ENCODE measurements around the gene PLD1.

GRCh38 chr3:171755656-171756055 is 54.6 kb downstream of the PLD1 start:
- no peak for TF ChIP-seq POLR2A (IDR thresholded peaks at IDR 0.05)
- TF ChIP-seq, protein P1, sequence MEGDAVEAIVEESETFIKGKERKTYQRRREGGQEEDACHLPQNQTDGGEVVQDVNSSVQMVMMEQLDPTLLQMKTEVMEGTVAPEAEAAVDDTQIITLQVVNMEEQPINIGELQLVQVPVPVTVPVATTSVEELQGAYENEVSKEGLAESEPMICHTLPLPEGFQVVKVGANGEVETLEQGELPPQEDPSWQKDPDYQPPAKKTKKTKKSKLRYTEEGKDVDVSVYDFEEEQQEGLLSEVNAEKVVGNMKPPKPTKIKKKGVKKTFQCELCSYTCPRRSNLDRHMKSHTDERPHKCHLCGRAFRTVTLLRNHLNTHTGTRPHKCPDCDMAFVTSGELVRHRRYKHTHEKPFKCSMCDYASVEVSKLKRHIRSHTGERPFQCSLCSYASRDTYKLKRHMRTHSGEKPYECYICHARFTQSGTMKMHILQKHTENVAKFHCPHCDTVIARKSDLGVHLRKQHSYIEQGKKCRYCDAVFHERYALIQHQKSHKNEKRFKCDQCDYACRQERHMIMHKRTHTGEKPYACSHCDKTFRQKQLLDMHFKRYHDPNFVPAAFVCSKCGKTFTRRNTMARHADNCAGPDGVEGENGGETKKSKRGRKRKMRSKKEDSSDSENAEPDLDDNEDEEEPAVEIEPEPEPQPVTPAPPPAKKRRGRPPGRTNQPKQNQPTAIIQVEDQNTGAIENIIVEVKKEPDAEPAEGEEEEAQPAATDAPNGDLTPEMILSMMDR (IDR thresholded peaks at IDR 0.05) = no peak

All from esophagus squamous epithelium (tissue), 4 donors.